ENCODE measurements around the gene KCNK2. TPM values are rescaled to one million over a fixed set of nuclear protein-coding genes. Genes with fewer than 3 reads are reported as not detected.

The KCNK2 gene
- total RNA-seq, 2 donors from 2014 or later = 0.17 to 0.56 TPM

DNA sequence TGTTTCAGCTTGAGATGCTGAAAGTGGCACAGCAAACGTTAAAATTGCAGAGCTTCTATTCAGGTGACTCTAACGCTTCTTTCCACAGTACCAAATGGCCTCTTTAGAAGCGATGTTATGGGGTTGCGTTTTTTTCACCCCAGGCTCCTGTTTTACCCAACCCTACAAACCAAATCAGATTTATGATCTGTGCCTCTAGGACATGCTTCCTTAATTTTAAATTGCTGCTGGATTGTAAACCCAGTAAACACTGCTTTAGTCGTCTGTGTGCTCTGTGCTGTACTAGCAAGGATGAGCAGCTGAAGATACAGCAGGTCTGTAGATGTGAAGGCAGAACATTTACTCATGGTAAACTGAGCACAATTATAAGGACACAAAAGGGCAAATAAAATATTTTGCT lies 13.0 kb downstream of the KCNK2 start:
- TF ChIP-seq CTCF (IDR thresholded peaks at IDR 0.05) = no peak
- no peaks in the 10 kb centered on the region for H3K36me3 ChIP-seq
- intact Hi-C loops (cut with DNase I) = no loop called here

DNA sequence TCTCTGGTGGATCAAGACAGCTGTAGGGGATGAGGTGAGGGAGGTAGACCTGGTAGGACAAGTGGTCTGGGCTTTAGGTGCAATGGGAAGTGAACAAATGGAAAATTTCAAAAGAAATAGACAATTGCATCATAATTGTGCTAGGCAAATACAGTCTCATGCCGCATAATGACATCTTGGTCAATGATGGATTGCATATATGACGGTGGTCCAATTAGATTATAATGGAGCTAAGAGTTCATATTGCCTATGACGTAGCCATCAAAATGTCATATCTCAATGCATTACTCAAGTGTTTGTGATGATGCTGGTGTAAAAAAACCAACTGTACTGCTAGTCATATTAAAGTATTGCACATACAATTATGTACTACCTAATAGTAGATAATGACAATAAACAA lies 19.0 kb downstream of the KCNK2 start:
- intact Hi-C loops (cut with DNase I) = no loop called here
- Histone ChIP-seq H3K4me3 (no peak overlapping the region), H3K27me3 (no peaks in the 10 kb centered on the region), H3K27ac (no peak overlapping the region), H3K9me3 (no peaks in the 10 kb centered on the region), H3K36me3 (no peaks in the 10 kb centered on the region), H3K9ac (ENCODE audit: low read depth in 2 of 2, low read length in 2 of 2) (no peak overlapping the region), H3K4me1 (no peaks in the 10 kb centered on the region)
- DNase-seq = no peak
- TF ChIP-seq CTCF (IDR thresholded peaks at IDR 0.05) = no peak

More for the DNA sequence above, 13.0 kb downstream of the KCNK2 start:
- Histone ChIP-seq H3K4me3 (no peak overlapping the region), H3K27me3 (no peaks in the 10 kb centered on the region), H3K27ac (no peak overlapping the region), H3K4me1 (no peaks in the 10 kb centered on the region), H3K9me3 (no peaks in the 10 kb centered on the region), H3K9ac (ENCODE audit: low read depth in 2 of 2, low read length in 2 of 2) (no peak overlapping the region)
- DNase-seq = no peak

DNA sequence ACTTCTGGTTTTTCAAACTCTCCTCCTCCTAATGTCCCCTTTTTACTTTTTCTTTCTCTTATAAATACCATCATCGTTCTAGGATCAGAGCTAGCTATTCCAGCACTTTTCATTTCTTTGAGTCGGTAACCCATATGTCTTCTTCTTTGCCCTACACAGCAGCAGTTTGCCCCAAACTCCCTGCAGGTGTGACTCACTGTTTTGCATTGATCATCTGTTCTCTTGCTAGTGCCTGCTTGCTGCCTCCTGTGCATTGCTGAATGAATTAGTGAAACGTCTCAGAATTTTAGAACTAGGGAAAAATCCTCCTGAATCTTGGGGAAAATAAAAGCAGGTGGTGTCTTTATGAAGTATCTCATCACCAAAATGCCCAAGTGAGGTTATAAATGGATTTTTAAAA lies 21.7 kb downstream of the KCNK2 start:
- no peak overlapping the region for H3K9ac ChIP-seq (ENCODE audit: low read depth in 2 of 2, low read length in 2 of 2)
- H3K4me1 ChIP-seq = no peaks in the 10 kb centered on the region
- no peak overlapping the region for H3K27ac ChIP-seq
- H3K27me3 ChIP-seq = no peaks in the 10 kb centered on the region
- no peak for DNase-seq
- no peak overlapping the region for H3K4me3 ChIP-seq
- intact Hi-C loops (cut with DNase I) = no loop called here
- H3K9me3 ChIP-seq = no peaks in the 10 kb centered on the region
- H3K36me3 ChIP-seq = no peaks in the 10 kb centered on the region
- TF ChIP-seq CTCF (IDR thresholded peaks at IDR 0.05) = no peak

DNA sequence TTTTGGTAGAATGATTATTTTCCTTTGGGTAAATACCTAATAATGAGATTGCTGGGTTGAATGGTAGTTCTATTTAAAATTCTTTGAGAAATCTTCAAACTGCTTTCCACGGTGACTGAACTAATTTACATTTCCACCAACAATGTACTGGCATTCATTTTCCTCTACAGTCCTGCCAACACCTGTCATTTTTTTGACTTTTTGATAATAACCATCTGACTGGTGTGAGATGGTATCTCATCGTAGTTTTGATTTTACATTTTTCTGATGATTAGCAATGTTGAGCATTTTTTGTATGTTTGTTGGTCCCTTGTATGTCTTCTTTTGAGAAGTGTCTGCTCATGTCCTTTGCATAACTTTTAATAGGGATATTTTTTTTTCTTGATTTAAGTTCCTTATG lies 23.5 kb downstream of the KCNK2 start:
- no peaks in the 10 kb centered on the region for H3K27me3 ChIP-seq
- H3K9ac ChIP-seq (ENCODE audit: low read depth in 2 of 2, low read length in 2 of 2) = no peak overlapping the region
- H3K4me3 ChIP-seq = no peak overlapping the region
- intact Hi-C loops (cut with DNase I) = no loop called here
- no peak for DNase-seq
- no peak for TF ChIP-seq CTCF (IDR thresholded peaks at IDR 0.05)
- no peaks in the 10 kb centered on the region for H3K4me1 ChIP-seq
- no peaks in the 10 kb centered on the region for H3K36me3 ChIP-seq
- H3K9me3 ChIP-seq = no peaks in the 10 kb centered on the region
- H3K27ac ChIP-seq = no peak overlapping the region

GRCh38 chr1:215109171-215109570 lies 26.6 kb downstream of the KCNK2 start:
- no peak for DNase-seq
- Histone ChIP-seq H3K9me3 (no peaks in the 10 kb centered on the region), H3K27me3 (no peaks in the 10 kb centered on the region), H3K4me1 (no peaks in the 10 kb centered on the region), H3K9ac (ENCODE audit: low read depth in 2 of 2, low read length in 2 of 2) (no peak overlapping the region), H3K27ac (no peak overlapping the region), H3K36me3 (no peaks in the 10 kb centered on the region), H3K4me3 (no peak overlapping the region)
- intact Hi-C loops (cut with DNase I) = no loop called here
- no peak for TF ChIP-seq CTCF (IDR thresholded peaks at IDR 0.05)

DNA sequence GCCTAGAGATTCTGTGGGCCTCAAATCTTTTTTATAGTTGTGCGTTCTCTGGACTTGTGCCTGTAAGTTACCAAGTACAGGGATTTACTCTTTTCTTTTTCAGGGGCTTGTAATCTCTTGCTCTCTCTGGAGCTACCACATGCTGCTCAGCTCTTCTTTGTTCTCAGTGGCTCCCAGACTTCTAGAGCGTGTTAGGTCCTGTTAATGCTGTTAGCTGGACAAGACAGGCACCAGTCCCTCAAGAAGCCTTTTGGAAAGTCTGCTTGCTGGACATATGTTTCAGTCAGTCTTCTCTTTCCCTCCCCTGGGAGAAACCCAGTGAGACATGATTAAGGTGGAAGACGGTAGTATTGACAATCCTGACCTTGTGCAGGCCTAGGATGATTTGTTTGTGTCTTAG lies 29.4 kb downstream of the KCNK2 start:
- H3K9me3 ChIP-seq = no peaks in the 10 kb centered on the region
- no peak overlapping the region for H3K9ac ChIP-seq (ENCODE audit: low read depth in 2 of 2, low read length in 2 of 2)
- DNase-seq = no peak

More for the DNA sequence above, 29.4 kb downstream of the KCNK2 start:
- no peak overlapping the region for H3K27ac ChIP-seq
- intact Hi-C loops (cut with DNase I) = no loop called here
- TF ChIP-seq CTCF (IDR thresholded peaks at IDR 0.05) = no peak
- no peak overlapping the region for H3K4me3 ChIP-seq
- no peaks in the 10 kb centered on the region for H3K36me3 ChIP-seq
- H3K4me1 ChIP-seq = no peaks in the 10 kb centered on the region
- no peaks in the 10 kb centered on the region for H3K27me3 ChIP-seq
